HG03175 (cell line): ENCODE data around the gene CCDC92.
"Not testable (repeated sequence)": the region's sequence is repeated elsewhere in the genome, so short reads cannot be mapped to it uniquely, and the experiment has no call there.

Source experiments
- ATAC-seq: cut with Tn5 transposase; IDR thresholded peaks from one replicate; pipeline ENCODE4 v1.9.1; 2021; ENCODE audit warnings: mild to moderate bottlenecking, moderate library complexity; ENCODE audit not compliant: unreplicated experiment

Gene CCDC92

GRCh38 chr12:123950476-123951349, 21.9 kb downstream of the CCDC92 start:
- ATAC-seq, result no peak

DNA sequence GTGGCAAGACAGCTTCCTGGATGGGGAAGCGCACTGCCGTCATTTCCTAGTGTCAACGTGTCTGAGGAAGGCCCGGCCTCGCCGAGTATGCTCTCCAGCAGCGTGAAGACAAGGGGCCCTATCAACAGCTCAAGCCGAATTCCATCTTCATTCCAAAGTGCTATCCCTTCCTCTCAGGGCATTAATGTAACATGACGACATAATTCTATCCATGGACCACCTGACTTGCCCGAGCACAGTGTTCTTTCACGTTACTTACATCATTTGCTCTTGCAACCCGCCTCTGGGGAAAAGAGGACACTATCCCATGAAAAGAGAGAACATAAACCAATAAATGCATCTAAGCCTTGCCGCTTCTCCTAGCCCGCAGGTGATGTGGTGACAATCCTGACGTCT, 22.9 kb downstream of the CCDC92 start:
- no peak for ATAC-seq

GRCh38 chr12:123948796-123949769, 23.5 kb downstream of the CCDC92 start:
- ATAC-seq, result no peak

DNA sequence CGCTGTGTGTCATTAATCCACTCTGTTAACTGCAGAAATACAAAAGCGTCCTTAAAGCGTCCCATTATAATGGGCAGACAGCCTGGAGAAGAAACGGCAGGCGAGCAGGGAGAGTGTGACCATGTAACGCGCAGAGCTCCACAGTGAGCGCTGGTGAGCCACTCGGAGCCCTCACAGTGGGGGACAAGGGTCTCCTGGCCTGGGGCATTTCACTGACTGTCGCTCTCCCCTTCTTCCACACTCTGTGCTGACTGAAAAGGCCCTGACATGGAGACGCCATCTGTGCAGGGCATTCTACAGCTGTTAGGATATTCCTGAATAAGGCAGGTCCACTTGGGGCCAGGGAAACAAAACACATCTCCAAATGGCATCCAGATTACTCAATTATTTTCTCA, 24.2 kb downstream of the CCDC92 start:
- no peak for ATAC-seq

DNA sequence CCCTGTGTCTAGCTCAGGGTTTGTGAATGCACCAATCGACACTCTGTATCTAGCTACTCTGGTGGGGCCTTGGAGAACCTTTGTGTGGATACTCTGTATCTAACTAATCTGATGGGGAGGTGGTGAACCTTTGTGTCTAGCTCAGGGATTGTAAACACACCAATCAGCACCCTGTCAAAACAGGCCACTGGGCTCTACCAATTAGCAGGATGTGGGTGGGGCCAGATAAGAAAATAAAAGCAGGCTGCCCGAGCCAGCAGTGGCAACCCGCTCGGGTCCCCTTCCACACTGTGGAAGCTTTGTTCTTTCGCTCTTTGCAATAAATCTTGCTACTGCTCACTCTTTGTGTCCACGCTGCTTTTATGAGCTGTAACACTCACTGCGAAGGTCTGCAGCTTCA, 25.1 kb downstream of the CCDC92 start:
- not testable (repeated sequence) for ATAC-seq

GRCh38 chr12:123946516-123947505, 25.8 kb downstream of the CCDC92 start:
- ATAC-seq, result not testable (repeated sequence)

- ATAC-seq, result no peak
Observed at GRCh38 chr12:123946152-123946515, 26.5 kb downstream of the CCDC92 start.

DNA sequence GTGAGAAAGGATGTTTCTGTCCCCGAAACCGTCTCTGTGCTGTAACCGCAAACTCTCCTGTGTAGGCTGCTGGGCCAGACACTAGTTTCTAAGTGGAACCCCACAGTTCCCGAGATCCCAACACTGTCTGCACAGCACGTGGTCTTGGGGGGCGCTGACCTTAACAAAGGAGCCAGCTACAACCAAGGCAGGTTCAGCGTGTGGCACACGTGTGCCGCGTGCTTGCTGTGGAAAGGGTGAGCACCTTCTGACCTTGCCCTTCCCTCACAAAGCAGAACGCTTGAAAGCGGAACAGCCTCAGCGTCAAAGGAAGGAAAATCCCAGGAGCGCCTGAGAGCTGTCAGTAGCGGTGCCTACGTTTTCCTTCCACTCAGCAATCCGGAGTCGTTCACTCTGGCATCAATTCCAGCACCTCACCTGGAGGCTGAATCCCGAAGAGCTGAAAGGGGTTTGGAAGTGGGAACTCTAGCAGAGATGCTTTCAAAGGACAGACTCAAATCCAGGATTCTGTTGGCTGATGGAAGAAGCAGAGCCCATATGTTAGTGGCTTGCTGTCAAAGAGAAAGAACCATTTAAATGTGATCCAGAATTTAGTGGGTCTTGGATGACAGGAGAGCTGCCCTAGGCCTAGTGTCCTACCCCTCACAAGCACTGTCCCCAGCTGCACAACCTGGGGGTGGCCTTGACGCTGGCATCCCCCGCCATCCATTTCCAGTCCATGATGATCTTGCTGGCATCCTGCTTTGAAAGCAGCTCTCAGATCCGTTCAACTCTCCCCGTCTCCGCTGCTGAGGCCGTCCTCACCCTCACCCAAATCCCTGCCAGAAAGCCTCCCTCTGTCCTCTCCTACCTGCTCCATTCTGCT, 27.1 kb downstream of the CCDC92 start:
- no peak for ATAC-seq

- no peak for ATAC-seq
Observed at GRCh38 chr12:123944696-123945095, 27.9 kb downstream of the CCDC92 start.

GRCh38 chr12:123943816-123944215, 28.8 kb downstream of the CCDC92 start:
- ATAC-seq, result no peak

DNA sequence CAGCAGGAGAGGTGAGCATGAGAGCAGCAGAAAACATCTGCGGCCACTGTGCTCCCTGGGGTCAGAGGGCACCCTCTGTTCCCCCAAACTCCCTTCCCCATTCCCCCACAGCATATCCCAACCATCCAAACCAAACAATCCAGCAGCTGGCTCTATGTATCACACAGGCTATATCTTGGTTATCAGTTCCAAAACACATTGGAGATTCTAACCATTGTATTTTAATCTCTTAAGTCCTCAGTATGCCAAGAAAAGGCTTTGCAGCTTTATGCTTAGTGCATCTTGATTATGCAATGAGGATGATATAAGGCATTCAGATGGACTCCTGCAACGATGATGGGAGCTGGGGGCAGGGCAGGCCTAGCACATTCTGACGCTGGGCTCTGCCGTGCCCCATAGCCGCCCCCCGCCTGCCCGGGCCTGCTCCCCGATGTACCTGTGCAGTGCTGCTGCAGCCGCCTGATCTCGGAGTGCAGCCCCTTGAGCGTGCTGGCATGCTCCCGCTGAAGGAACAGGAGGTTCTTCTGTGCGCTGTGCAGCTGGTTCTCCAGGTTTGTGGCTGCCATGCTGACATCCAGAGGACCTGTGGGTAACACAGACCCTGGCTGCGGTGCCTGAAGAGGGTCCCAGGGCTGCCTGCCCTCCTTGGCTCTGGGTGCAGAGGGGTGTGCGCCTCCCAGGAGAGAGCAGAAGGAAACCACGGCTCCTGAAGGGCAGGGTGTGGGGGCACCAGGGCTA, 29.6 kb downstream of the CCDC92 start:
- ATAC-seq, result no peak

GRCh38 chr12:123942238-123942653, 30.4 kb downstream of the CCDC92 start:
- ATAC-seq, result no peak

DNA sequence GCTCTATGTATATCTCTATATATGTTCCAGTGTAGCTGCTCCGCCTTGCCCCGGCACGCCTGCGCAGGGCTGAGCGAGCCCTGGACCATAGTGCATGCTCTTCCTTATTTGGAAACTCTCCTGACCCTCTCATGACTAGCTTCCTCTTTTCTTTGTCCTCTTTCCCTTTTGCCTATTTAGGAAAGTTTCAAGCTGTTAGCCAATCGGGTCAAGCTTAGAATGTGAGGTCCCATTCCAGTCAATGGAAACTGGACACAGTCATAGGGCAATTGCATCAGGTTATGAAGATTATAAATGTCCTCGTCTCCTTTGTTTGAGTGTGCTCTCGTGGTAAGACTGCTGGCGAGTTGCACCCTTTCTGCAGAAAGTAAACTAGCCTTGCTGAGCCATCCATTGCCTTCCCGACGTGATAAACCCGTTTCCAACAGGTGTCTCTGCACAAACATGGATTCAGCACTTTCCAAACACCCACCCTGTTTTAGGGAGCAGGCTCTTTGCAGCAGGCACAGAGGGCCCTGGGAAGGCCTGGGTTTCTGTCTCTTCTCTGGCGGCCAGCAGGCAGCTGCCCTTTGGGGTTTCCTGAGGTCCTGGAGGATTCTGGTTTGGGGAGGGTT, 30.9 kb downstream of the CCDC92 start:
- ATAC-seq, result no peak

GRCh38 chr12:123941000-123941399, 31.6 kb downstream of the CCDC92 start:
- ATAC-seq, result no peak

DNA sequence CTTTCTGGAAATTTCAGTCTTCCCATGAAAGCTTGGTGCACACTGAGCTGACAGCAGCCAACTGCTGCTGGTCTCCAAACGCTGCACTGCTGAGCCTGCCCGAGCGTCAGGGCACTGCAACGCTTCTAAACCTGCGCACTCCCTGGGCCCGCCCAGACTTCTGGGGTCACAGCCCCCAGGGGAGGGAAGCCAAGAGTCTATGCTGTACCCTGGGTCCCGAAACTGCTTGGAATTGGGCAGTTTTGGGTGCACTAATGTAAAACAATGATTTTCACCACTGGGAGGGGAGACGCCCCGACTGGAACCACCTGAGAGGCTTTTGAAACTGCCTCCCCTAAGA, 32.0 kb downstream of the CCDC92 start:
- ATAC-seq, result no peak

GRCh38 chr12:123939716-123940626, 32.7 kb downstream of the CCDC92 start:
- ATAC-seq, result no peak

- no peak for ATAC-seq
Observed at GRCh38 chr12:123938679-123939480, 33.8 kb downstream of the CCDC92 start.
